Body of pancreas (tissue), 4 donors: ENCODE results near the gene STIL.

Experiments
- POLR2A ChIP-seq, 3 donors: fragments of 450-650 bp; IDR thresholded peaks; one replicate each; pipeline ENCODE4 v1.6.1; 2016; ENCODE audit warnings: antibody characterized with exemption in 3 of 3, mild to moderate bottlenecking in 2 of 3
- TF ChIP-seq, protein P1 (sequence below), 7 experiments: fragments of 450-650 bp in 4 of 7; fragments of 200-600 bp in 3 of 7; sonication (generic) in 3 of 7; IDR thresholded peaks; one replicate each; pipeline ENCODE4 v1.5.1; 2016 to 2019; ENCODE audit warnings: antibody characterized with exemption in 7 of 7

DNA sequence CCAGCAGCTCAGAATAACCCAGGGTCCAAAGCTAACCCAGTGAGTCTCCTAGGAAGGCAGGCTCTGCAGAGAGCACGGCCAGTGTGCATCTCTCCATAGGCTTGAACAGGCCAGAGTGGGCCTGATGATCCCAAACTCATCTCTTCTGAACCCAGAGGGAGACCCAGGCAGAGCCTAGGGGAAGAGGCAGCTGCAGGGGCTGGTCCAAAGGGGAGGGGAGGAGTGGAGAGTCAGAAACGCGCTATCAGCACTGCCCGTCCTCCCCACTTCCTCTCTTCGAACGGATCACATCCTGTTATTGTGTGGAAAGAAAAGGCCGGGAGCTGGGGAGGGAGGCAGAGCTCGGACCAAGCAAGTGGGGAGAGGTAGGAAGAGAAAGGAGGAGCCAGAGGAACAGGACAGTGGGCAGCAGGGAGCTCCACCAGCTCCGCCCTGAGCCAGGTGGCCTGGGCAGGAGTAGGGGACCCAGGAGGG, 102.1 kb downstream of the STIL start:
- TF ChIP-seq, protein P1, sequence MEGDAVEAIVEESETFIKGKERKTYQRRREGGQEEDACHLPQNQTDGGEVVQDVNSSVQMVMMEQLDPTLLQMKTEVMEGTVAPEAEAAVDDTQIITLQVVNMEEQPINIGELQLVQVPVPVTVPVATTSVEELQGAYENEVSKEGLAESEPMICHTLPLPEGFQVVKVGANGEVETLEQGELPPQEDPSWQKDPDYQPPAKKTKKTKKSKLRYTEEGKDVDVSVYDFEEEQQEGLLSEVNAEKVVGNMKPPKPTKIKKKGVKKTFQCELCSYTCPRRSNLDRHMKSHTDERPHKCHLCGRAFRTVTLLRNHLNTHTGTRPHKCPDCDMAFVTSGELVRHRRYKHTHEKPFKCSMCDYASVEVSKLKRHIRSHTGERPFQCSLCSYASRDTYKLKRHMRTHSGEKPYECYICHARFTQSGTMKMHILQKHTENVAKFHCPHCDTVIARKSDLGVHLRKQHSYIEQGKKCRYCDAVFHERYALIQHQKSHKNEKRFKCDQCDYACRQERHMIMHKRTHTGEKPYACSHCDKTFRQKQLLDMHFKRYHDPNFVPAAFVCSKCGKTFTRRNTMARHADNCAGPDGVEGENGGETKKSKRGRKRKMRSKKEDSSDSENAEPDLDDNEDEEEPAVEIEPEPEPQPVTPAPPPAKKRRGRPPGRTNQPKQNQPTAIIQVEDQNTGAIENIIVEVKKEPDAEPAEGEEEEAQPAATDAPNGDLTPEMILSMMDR (IDR thresholded peaks at IDR 0.05) = no peak
- no peak for TF ChIP-seq POLR2A (IDR thresholded peaks at IDR 0.05)
